ENCODE results near the gene IFNLR1. TPM values are rescaled to one million over a fixed set of nuclear protein-coding genes. Genes with fewer than 3 reads are reported as not detected.
A peak's percentile ranks its signal among the peaks of the same experiment; 100 is the strongest.

IFNLR1 gene
- total RNA-seq, 1 donor from 2014 or later = 0.41 TPM

DNA sequence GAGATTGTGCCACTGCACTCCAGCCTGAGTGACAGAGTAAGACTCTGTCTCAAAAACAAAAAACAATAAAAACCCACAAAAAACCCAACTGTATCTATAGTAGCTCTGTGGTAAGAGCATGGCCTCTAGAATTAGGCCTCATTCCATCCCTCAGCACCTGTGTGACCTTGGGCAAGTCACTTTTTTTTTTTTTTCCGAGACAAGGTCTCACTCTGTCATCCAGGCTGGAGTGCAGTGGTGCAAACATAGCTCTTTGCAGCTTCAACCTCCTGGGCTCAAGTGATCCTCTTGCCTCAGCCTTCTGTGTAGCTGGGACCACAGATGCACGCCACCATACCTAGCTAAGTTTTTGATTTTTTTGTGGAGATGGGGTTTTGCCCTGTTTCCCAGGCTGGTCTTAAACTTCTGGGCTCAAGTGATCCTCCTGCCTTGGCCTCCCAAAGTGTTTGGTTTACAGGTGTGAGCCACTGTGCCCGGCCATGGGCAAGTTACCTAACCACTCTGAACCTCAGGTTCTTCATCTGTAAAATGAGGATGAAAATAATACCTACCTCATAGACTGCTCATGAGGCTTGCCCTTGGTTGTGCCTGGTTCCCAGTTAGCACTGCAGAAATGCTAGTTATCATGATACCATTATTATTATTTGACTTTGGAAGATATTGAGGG is 59.8 kb downstream of the IFNLR1 start:
- DNase-seq (ENCODE audit: low spot score in 2 of 2) (no peak), FAIRE-seq (no peak)

DNA sequence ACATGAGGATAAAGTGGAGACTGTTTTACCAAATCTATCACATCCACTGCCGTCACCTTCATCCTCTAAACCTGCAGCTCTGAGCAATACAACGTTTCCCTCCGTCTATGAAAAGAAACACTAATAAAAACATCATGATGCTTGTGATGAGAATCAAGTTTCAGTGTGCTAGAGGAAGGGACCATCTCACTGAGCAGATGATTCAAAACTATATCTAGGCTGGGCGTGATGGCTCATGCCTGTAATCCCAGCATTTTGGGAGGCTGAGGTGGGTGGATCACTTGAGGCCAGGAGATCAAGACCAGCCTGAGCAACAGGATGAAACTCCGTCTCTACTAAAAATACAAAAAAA is 60.4 kb downstream of the IFNLR1 start:
- no peak for DNase-seq (ENCODE audit: low spot score in 2 of 2)
- no peak for FAIRE-seq

DNA sequence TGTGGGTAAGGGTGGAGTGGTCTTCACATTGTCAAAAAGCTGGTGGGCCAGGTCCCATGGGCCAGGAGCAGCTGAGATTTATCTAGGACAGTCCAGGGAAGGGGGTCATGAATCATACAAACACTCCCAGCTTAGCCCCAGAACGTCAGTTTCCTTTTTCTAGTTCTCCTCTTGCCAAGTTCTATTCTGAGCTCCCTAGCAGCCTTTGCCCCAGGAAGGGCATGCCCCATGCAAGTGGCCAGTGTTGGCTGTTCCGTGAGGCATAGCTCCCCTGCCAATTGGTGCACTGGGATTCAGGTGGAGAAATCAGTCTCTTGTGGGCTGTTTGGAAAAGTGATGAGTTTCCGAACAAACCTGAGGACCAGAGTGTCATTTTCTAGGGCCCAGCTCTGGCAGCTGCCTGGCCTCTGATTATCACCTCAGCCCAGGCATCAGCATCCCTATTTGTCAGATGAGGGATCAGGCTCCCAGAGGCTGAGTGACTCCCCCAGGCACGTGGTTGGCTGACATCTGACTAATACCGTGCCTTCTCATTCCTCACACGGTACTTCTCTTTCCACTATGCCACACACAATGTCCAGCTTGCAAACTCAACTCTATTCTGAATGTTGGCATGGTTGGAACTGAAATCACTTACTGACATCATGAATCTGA is 60.9 kb downstream of the IFNLR1 start:
- DNase-seq (ENCODE audit: low spot score in 2 of 2) = no peak
- no peak for FAIRE-seq

DNA sequence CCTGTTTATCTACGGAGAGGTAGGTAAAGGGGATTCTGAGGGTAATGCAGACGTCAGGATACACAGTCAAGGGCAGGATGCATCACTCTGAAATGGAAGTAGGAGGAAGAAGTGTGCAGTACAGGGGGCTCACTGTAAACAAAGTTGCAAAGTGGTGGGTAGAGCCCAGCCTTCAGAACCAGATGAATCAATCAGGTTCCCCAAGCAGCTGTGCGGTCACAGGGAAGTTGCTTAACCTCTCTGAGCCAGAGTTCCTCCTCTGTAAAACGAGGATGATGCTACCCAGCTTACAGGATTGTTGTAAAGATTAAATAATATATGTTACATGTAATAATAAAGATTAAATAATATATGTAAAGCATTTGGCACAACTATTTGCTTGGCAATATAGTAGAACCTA is 61.6 kb downstream of the IFNLR1 start:
- DNase-seq (ENCODE audit: low spot score in 2 of 2) (no peak), FAIRE-seq (no peak)

DNA sequence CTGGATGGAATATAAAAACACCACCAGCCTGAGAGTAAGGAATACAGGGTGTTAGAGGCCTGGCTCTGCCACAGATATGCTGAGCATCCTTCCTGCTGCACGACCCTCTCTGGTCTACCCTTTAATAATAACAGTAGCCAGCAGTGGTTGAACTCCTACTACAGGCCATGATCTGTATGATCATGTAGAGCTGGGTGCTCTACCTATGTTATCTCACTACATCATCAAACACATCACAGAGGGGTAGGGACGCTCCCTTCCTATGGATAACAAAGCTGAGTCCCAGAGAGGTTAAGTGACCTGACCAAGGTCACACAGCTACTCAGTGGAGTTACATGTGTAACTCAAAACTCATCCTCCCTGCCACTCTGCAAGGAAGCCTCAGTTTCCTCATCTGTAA is 62.1 kb downstream of the IFNLR1 start:
- no peak for DNase-seq (ENCODE audit: low spot score in 2 of 2)
- FAIRE-seq = no peak

DNA sequence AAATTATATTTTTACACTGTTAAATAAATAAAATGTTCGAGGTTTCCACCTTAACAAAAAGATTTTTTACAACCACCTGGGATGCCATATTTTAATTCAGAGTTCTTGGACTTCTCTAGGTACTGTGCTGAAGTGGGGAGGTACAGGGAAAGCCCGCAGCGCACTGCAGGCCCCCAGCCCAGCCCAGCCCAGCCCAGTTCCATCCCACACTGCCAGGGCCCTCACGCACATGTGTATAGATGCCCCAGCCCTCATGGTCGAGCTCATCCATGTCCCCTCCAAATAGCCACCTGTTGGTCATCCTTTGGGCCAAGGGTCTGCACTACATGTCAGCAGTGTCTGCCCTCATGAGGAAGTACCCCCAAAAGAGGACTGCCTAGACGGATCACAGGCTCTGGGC is 63.5 kb downstream of the IFNLR1 start:
- no peak for DNase-seq (ENCODE audit: low spot score in 2 of 2)

DNA sequence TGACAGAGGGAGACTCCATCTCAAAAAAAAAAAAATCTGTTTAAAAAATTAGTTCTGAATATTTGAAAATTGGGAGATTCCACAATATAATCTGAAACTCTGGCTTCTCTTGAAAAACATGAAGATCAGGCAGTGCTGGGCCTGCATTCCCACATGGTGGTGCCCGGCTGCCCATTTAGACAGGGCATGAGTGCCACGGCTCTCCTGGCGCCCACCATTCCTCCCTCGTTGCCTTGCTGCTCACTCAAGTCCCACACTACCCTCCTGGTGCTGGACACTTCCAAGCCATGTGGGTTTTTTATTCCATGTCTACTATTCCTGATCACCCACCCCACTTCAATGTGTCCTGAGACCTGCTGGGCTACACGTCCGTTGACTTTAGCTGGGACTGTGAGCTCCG is 64.3 kb downstream of the IFNLR1 start:
- no peak for FAIRE-seq

More for the DNA sequence above, 63.5 kb downstream of the IFNLR1 start:
- FAIRE-seq = no peak

DNA sequence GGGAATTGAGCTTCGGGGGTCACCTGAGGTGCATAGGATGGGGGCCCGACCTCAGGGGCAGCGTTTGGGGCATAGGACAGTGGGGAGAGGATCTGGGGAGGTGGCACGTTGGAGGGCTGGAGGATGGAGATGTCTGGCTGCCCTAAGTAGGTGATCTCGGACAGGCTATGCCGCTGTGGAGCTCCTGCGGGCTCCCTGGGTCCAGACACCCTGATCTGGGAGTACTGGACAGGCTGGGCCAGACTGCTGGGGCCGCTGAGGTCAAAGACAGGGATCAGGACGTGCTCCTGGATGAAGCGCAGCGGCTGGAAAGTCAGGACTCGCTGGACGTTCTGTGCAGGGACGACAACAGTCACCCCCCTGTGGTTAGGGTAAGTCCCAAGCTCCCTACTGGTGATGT is 65.7 kb downstream of the IFNLR1 start:
- no peak for FAIRE-seq
- DNase-seq (ENCODE audit: low spot score in 2 of 2) = no peak

More for the DNA sequence above, 64.3 kb downstream of the IFNLR1 start:
- DNase-seq (ENCODE audit: low spot score in 2 of 2) = no peak

DNA sequence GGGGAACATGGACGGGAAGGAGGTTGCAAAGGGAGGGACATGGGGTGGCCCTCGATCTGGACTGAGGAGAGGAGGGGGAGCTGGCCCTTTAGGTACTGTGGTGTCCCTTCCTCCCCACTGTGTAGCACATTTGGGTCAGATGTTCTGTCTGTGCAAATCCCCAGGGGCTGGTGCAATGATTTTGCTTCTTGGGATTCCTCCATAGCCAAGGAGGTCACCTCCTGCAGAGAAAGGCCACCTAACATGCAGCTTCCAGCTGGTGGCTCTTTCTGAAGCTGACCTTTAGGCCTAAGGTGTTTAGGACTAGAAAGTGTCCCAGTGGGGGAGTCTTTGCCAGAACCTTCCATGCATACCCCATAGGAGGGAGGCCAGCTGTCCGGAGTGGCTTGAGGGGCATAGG is 66.1 kb downstream of the IFNLR1 start:
- no peak for DNase-seq (ENCODE audit: low spot score in 2 of 2)
- FAIRE-seq = no peak

DNA sequence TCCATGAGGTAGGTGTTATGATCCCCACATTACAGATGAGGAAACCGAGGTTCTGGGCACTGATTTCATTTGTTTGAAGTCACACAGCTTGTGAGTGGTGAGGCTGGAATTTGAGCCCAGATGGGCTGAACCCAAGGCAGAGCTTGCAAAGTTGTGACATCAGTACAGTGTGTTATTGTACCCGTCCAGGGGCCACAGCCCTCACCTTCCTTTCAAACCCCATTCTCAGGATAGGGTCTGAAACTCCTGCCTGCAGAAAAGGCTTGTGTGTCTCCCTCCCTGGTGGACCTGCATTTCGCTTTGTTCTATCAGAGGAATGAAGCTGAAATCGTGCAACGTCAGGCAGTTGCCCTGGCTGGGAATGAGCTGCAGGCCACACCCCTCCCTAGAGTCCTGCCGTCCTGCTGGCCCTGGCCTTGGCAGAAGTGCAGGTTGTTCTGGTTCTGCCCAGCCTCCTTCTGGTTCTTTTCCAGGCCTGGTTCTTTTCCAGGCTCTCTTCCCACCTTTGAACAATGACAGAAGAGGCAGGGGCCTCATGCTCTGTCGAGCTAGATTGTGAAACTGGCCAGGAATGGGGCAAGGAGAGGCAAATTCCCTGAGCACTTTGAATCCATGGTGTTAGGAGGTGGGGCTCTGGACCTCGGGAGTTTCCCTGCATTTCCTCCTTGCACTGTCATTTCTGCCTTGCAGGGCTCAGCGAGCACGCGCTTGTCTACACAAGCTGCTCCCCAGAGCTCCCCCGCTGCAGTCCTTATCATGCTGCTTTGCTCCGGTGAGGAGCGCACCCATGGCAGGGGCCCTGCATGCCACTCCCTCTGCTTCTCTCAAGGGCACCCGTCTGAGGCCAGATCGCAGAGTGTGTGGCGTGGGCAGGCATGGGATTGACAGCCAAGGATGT is 67.0 kb downstream of the IFNLR1 start:
- DNase-seq (ENCODE audit: low spot score in 2 of 2) (no peak), FAIRE-seq (no peak)

DNA sequence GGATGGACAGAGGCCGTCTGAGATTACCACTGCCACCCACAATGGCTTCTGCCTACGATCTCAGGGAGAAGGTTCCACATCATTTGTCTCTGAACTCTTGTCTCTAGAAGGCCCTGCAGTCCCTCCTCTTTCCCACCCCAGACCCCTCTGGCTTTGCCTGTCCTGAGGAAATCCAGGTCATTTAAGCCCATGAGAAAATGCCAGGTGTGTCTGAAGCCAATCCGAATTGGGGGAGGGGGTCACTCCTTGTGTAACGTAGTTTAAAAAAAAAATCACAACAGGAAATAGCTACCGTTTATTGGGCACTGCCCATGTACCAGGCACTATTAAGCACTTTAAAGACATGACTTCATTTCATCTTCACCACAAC is 67.6 kb downstream of the IFNLR1 start:
- FAIRE-seq (no peak), DNase-seq (ENCODE audit: low spot score in 2 of 2) (no peak)

DNA sequence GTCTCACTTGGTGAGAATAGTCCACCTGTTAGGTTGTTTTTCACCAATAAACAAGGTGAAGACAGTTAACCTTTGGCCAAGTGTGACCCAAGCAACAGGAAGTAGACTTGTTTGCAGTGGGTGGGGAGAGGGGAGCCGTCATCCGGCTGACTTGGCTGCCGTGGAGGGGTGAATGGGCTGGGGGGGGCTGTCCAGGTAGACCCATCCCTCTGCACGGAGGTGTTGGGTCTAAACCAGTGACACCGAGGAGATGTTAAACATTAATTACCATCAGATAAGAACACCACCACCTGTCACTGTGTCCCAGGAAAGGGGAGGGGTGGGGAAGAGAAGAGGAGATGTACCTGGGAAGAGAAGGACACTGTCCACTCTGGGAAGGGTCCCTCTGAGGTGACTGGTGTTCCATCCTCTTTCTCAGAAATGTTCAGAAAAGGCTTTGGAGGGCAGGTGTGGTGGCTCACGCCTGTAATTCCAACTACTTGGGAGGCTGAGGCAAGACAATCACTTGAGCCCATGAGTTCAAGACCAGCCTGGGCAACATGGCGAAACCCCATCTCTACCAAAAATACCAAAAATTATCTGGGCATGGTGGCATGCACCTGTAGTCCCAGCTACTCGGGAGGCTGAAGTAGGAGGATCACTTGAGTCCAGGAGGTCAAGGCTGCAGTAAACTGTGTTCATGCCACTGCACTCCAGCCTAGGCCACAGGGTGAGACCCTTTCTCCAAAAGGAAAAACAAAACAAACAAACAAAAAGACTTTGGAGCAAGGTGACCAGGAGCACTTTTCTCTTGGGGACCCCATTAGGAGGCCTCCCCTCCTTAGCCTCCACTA is 68.5 kb downstream of the IFNLR1 start:
- FAIRE-seq = no peak

DNA sequence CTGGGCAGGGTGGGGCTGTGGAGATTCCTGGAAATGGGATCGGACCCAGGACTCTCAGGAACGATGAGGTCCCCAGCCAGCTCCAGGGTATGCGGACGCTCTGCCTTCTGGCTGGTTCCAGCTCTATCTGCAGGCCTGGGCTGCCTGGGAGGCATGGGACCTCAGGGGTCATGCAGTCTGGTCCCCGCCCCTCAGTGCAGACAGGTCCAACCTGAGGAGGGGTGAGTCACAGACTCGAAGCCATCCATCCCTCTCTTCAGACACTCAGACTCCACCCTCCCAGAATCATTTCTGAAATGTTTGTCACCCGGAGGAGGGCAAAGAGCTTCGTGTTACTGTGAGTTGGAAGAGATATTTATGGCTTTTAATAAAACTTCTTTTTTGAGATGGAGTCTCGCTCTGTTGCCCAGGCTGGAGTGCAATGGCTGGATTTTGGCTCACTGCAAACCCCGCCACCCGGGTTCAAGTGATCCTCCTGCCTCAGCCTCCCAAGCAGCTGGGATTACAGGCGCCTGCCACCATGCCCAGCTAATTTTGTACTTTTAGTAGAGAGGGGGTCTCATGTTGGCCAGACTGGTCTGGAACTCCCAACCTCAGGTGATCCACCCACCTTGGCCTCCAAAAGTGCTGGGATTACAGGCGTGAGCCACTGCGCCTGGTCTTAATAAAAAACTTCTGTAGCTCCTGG is 69.2 kb downstream of the IFNLR1 start:
- DNase-seq (ENCODE audit: low spot score in 2 of 2) = no peak
- FAIRE-seq = no peak

More for the DNA sequence above, 68.5 kb downstream of the IFNLR1 start:
- no peak for DNase-seq (ENCODE audit: low spot score in 2 of 2)

DNA sequence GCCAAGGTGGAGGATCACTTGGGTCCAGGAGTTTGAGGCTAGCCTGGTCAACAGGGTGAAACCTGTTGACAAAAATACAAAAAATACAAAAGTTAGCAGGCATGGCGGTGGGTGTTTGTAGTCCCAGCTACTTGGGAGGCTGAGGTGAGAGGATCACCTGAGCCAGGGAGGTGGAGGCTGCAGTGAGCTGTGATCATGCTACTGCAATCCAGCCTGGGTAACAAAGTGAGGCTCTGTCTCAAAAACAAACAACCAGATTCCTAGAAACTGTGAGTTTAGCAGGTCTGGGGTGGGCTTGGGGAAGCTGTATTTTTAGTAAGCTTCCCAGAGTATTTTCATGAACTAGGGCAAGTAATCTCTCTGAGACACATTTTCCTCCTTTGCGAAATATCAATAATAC is 70.0 kb downstream of the IFNLR1 start:
- DNase-seq (ENCODE audit: low spot score in 2 of 2) (no peak), FAIRE-seq (no peak)

DNA sequence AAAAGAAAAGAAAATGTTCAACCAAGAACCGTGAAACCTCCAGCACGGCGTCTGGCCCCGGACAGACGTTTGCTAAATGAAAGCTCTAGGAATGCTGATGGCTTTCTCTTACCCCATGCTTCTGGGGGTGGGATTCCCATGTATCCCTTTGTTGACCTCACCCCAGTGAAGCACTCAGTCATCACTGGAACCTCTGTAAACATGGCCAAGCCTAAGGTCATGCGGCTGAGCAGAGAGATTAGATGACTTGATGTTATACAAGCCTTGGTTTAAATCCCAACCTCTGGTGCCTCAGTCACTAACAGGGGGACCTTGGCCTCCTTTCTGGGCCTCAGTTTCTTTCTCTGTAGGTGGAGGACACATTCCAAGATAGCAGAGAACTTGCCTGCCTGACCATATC is 72.3 kb downstream of the IFNLR1 start:
- FAIRE-seq (no peak), DNase-seq (ENCODE audit: low spot score in 2 of 2) (no peak)

DNA sequence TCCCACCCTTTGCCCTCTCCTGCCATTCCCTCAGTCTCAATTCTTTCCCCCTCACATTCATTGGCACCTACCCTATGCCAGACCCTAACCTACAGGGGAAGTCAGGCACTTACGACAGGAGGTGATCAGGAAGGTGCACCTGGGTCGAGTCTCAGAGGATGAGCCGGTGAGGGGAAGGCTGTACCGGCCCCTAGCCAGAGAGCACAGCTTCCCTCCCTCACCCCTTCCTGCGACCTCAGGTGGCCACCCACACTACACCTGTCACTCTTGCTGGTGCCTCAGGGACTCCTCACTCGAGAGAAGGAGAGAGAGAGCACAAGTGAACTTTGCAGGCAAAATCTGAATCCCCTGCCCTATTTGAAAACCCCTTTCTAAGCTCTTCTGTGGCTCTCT is 73.5 kb downstream of the IFNLR1 start:
- FAIRE-seq (no peak), DNase-seq (ENCODE audit: low spot score in 2 of 2) (no peak)

DNA sequence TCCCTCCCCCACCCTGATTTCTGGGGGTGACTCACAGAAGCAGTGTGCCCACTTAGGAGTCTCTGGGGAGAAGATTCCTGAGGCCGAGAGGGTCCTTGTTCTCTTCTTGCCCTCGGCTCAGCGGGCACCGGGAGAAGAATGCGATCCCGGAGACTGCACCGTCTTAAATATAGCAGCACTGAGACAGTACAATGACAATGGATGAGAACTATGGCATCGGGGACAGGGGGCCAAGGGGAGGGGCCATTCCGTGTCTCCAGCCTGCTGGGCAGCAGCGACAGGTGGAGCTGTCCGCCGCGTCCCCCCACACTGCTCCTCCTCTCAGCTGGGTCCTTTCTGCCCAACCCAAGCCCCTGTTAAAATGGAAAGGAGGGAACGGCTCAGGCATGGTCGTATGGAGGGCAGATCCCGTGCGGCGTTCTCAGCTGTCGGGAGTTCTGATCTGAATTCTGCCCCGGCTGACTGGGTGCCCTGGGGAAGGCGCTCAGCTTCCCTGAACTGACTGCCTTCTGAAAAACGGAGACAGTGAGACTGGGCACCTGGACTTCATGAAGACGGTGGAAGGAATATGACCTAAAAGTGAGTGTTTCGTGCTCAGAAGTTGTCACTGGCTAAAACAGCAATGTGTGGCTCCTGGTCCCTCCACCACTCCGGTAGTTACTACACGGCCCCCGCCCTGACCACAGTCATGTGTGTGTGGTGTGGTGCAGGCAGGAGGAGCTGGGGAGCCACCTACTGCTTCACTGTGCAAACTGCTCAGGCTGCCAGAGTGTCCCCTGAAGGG is 74.9 kb downstream of the IFNLR1 start, which contains the start of gene MYOM3:
MYOM3 (minus strand) TSS at position 140 of the 784 bp plus-strand sequence. CDS start 3,499 bp downstream, outside the sequence.
- FAIRE-seq = no peak

DNA sequence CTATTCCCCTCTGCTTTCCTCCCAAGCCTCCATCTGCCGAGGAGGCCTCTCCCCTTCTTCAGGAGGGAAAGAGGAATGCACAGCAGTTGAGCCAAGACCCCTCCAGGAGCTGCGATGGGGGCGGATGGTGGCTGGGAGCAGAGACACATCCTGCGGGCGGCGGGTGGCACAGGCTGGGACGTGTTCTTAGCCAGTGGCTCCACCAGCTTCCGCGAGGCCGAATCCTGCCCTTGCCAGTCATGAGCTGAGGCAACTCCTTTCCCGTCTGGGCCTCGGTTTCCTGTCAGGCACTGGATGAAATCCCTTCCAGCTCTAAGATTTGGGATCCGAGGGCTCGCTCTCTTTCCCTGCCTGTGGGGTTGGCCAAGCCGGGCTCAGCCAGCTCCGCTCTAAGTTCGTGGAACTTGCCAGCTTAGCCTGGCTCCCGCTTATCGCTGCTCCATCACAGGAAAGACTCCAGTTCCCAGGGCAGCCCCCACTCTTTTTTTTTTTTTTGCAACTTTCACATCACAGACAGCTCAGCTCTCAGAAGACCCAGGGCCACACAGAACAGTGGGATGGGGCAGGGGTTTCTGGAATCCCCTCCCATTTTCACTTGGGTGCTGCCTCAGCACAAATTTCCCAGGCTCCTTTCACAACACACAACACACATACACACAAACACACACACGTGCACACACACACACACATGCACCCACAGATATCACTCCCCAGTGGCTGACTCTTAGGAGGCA is 75.7 kb downstream of the IFNLR1 start:
- FAIRE-seq (no peak), DNase-seq (ENCODE audit: low spot score in 2 of 2) (no peak)

More for the DNA sequence above, 74.9 kb downstream of the IFNLR1 start, which contains the start of gene MYOM3:
- DNase-seq (ENCODE audit: low spot score in 2 of 2) = peak in 1 of 2 donors; percentile 62
